ENCODE data around the gene ZNF362.

Gene ZNF362

GRCh38 chr1:33267468-33268205 lies 11.3 kb downstream of the ZNF362 start:
- DNase-seq (ENCODE audit: low read depth in 2 of 2) = no peak

GRCh38 chr1:33268457-33268856 lies 12.2 kb downstream of the ZNF362 start:
- no peak for DNase-seq (ENCODE audit: low read depth in 2 of 2)

GRCh38 chr1:33268927-33269610 lies 12.8 kb downstream of the ZNF362 start:
- no peak for DNase-seq (ENCODE audit: low read depth in 2 of 2)

- DNase-seq (ENCODE audit: low read depth in 2 of 2) = no peak
Observed at GRCh38 chr1:33269621-33270020, 13.3 kb downstream of the ZNF362 start.

DNA sequence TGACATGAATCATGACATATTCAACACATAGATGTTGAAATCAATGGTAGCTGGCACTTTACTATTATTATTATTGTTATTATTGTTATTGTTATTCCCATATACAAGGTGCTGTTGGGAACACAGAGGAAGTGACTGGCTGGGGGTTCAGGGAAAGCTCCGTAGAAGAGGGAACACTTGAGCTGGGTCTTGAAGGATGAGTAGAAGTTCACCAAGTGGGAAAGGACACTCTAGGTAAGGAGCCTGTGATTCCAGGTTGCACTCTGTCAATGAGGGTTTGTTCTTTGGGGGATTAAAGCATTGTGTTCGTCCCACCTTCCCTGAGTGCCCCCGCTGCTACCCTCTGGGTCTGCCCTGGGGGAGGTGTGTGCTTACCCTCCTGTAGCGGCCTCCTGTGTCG lies 14.1 kb downstream of the ZNF362 start:
- no peak for DNase-seq (ENCODE audit: low read depth in 2 of 2)

- no peak for DNase-seq (ENCODE audit: low read depth in 2 of 2)
Observed at GRCh38 chr1:33270808-33271465, 14.6 kb downstream of the ZNF362 start.

- no peak for DNase-seq (ENCODE audit: low read depth in 2 of 2)
Observed at GRCh38 chr1:33271666-33272505, 15.6 kb downstream of the ZNF362 start.

- no peak for DNase-seq (ENCODE audit: low read depth in 2 of 2)
Observed at GRCh38 chr1:33272509-33272908, 16.2 kb downstream of the ZNF362 start.

GRCh38 chr1:33272930-33273329 lies 16.6 kb downstream of the ZNF362 start:
- no peak for DNase-seq (ENCODE audit: low read depth in 2 of 2)

GRCh38 chr1:33273406-33273805 lies 17.1 kb downstream of the ZNF362 start:
- no peak for DNase-seq (ENCODE audit: low read depth in 2 of 2)

GRCh38 chr1:33273961-33274371 lies 17.7 kb downstream of the ZNF362 start:
- DNase-seq (ENCODE audit: low read depth in 2 of 2) = no peak

- DNase-seq (ENCODE audit: low read depth in 2 of 2) = no peak
Observed at GRCh38 chr1:33274446-33274845, 18.2 kb downstream of the ZNF362 start.

DNA sequence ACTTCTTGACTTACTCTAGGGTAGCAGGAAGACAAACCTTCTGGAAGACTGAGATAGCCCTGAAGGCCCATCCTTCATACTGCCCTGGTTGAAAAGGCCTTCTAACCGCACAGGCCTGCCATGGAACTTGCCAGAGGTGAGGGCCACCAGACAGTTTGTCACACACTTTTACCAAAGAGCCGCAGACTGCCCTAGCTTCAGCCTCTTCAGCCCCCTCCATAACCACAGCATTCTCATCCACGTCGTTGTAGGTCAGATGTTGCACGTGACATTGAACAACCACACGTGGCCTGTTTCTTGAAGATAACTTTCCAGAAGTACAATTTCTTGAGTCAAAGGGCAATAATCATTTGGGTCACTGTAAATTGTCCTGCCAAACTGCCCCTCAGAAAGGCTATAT lies 18.9 kb downstream of the ZNF362 start:
- DNase-seq (ENCODE audit: low read depth in 2 of 2) = no peak

DNA sequence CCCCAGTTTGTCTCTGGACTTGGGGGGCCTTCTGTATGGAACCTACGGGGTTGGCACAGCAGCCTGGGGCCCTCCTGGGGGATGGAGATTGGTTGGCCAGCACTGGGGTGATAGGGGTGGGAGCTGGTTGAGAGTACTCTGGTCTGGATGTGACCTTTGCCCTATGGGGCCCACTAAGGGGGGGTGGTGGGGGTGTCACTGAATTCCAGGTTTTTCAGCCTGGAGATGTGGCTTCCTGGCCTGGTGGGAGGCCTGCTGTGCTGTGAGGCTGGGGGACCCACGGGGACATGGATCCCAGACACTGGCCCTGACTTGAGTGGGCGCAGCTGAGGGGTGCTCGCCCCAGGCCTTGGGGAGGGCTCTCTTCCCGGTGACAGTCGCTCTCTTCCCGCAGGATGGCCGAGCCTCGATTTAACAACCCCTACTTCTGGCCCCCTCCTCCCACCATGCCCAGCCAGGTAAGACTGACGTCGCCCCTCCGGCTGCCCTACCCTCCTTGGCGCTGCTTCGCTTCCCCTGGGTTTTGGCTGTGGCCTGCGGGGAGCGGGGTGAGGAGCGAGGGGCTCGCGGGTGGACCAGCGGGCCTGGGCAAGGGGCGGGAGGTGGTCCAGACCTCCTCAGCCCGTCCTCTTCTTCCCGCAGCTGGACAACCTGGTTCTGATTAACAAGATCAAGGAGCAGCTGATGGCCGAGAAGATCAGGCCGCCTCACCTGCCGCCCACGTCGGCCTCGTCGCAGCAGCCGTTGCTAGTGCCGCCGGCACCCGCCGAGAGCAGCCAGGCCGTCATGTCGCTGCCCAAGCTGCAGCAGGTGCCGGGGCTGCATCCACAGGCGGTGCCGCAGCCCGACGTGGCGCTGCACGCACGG lies 19.6 kb downstream of the ZNF362 start:
- no peak for DNase-seq (ENCODE audit: low read depth in 2 of 2)

- no peak for DNase-seq (ENCODE audit: low read depth in 2 of 2)
Observed at GRCh38 chr1:33276573-33277298, 20.4 kb downstream of the ZNF362 start.

DNA sequence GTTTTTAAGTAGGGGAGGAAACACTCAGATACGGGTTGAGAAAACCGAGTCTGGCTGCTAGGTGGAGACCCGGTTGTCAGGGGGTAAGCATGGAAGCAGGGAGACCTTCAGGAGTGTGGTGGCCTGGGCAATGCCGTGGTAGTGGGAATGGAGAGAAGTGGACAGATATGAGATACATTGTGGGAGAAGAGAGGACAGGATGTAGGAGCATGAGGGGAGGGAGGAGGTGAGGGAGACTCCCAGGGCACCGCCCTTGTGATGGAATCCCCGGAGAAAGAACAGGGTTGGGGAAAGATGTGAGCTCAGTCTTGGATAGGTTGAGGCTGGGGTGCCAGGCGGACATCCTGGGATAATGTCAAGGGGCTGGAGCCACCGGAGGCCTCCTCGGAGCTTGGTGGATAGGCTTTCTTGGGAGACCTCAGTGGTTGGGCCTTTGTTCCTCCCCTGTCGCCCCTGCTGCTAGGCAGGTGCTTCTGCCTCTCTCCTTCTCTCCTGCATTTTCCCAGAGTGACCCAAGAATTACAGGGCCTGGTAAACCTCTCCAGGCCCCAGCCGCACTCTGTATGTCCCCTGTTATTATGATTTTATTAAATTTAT lies 21.3 kb downstream of the ZNF362 start:
- DNase-seq (ENCODE audit: low read depth in 2 of 2) = no peak

GRCh38 chr1:33280091-33280661 lies 23.9 kb downstream of the ZNF362 start:
- DNase-seq (ENCODE audit: low read depth in 2 of 2) = no peak

DNA sequence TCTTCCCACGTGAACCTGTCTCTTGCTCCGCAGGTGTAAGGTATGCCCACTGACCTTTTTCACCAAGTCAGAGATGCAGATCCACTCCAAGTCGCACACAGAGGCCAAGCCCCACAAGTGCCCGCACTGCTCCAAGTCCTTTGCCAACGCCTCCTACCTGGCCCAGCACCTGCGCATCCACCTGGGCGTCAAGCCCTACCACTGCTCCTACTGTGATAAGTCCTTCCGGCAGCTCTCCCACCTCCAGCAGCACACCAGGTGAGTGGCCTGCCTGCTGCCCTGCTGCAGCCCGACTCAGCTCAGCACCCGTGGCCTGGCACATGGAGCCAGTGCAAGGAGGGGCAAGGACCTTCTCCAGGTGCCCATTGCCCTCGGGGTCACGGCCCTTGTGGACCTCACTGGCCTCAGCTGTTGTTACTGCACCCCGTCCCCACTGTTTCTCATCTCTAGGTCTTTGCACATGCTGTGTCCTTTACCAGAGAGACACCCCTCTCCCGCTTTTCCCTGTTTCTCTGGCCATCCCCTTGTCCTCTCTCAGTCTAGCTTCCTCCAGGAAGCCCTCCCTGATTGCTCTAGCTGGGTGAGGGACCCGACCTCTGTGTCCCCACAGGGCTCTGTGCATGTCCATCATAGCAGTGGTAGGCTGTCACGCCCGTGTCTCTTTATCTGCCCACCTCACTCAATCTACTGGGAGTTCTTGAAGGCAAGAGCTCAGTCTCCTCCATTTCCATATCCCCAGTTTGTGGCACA lies 25.4 kb downstream of the ZNF362 start:
- no peak for DNase-seq (ENCODE audit: low read depth in 2 of 2)

GRCh38 chr1:33282791-33283190 lies 26.5 kb downstream of the ZNF362 start:
- DNase-seq (ENCODE audit: low read depth in 2 of 2) = no peak
